22Rv1 (cell line): ENCODE measurements around the gene CLDN18.

Source experiments
- H3K27ac ChIP-seq: fragments of 450-650 bp; 2 replicates; pipeline ENCODE4 v1.5.1; 2017
- CTCF ChIP-seq: fragments of 450-650 bp; IDR thresholded peaks from 2 replicates; pipeline ENCODE4 v1.5.1; 2017; ENCODE audit warnings: mild to moderate bottlenecking
- ZFX ChIP-seq: fragments of 450-650 bp; IDR thresholded peaks from 2 replicates; pipeline ENCODE4 v1.6.1; 2017; ENCODE audit warnings: antibody characterized with exemption, borderline replicate concordance

The CLDN18 gene

DNA sequence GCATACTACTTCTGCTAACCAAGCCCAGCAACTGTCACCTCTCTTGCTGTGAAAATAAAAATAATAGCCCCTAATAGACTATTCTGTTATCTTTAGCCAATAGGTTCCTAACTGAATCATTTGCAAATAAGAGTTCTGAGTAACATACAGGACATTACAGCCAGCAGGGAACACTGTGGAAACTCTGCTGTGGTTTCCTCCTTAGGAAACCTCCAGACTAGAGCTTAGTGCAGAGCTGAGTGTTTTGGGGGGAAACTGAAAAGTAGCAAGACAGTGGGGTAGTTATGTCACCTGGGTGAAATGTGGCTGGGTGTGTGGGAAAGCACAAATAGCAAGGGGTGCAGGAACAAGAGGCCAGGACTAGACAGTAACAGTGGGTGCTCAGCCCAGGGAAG, 73.0 kb downstream of the CLDN18 start:
- TF ChIP-seq ZFX, result no peak
- no peak for TF ChIP-seq CTCF
- H3K27ac ChIP-seq, result no peak overlapping the region
